H1 (cell line): ENCODE measurements around the gene IL36RN. TPM values are rescaled to one million over a fixed set of nuclear protein-coding genes. Genes with fewer than 3 reads are reported as not detected.

ENCODE experiments used
- ATF2 ChIP-seq: IDR thresholded peaks from 2 replicates; pipeline ENCODE4 v1.6.1; 2012; ENCODE audit warnings: low read length, inconsistent platforms
- CREB1 ChIP-seq: IDR thresholded peaks from 2 replicates; pipeline ENCODE4 v1.6.1; 2012; ENCODE audit warnings: inconsistent platforms
- GABPA ChIP-seq: IDR thresholded peaks from 2 replicates; pipeline ENCODE4 v1.6.1; 2011; ENCODE audit warnings: mild to moderate bottlenecking, low read length, moderate library complexity, borderline replicate concordance; ENCODE audit not compliant: insufficient read depth
- PHF8 ChIP-seq: fragments of 200-600 bp; sonication (generic); conservative IDR thresholded peaks from 2 replicates; pipeline ENCODE4 v1.7.1; 2012; ENCODE audit warnings: low read depth, mild to moderate bottlenecking, inconsistent platforms, low read length, moderate library complexity
- SP1 ChIP-seq: IDR thresholded peaks from 2 replicates; pipeline ENCODE4 v1.6.1; 2011; ENCODE audit warnings: low read depth, low read length
- polyA plus RNA-seq, 7 experiments: library from polyadenylated mRNA; depleted of rRNA in 3 of 7; stranded (reverse) in 5 of 7; unstranded in 2 of 7; fragments of >200 nt in 5 of 7; fragments of 200-250 nt in 2 of 7; gene quantifications; 1 replicate in 5 of 7; 2 replicates in 1 of 7; 4 replicates in 1 of 7; pipeline versions ENCODE4 v1.2.1 to v1.2.3, GENCODE V29; 2011 to 2013; ENCODE audit warnings: missing spikeins in 2 of 7, mixed read lengths in 2 of 7
- total RNA-seq: library from RNA; stranded (reverse); fragmentation: NEBNext Ultra II Directional; extraction: Animal tissue kit (Norgen Biotek cat#: 25700); gene quantifications from 2 replicates; pipeline ENCODE4 v1.2.1, GENCODE V29; 2021

IL36RN gene
- total and polyA plus RNA-seq, 2 of the 8 experiments (the other 6 are each of a cell fraction or from before 2014, with no cell fraction given) = not detected

GRCh38 chr2:113078350-113078839, 19.4 kb downstream of the IL36RN start (continued):
- TF ChIP-seq ATF2 = no peak
- no peak for TF ChIP-seq CREB1
- no peak for TF ChIP-seq SP1
- no peak for TF ChIP-seq PHF8
- TF ChIP-seq GABPA = no peak
- TF ChIP-seq, all 59 proteins: peak for 0
